ENCODE measurements around the gene SEMA4D.

SEMA4D gene

GRCh38 chr9:89368978-89369377 is 128.9 kb downstream of the SEMA4D start:
- no peak for TF ChIP-seq CTCF (IDR thresholded peaks at IDR 0.05; ENCODE audit: insufficient read depth, low read length, missing control alignments)
- ChIA-PET POLR2A (no interaction called here), CTCF (no interaction called here)
- no peak overlapping the region for H3K4me3 ChIP-seq (ENCODE audit: low read depth, low read length)
- DNase-seq (ENCODE audit: low read depth, low spot score) = no peak

- no peak overlapping the region for H3K4me3 ChIP-seq (ENCODE audit: low read depth, low read length)
- ChIA-PET CTCF (no interaction called here), POLR2A (no interaction called here)
- TF ChIP-seq CTCF (IDR thresholded peaks at IDR 0.05; ENCODE audit: insufficient read depth, low read length, missing control alignments) = no peak
- DNase-seq (ENCODE audit: low read depth, low spot score) = no peak
These were observed 129.4 kb downstream of the SEMA4D start for GRCh38 chr9:89368550-89368949.

- ChIA-PET CTCF (no interaction called here), POLR2A (interaction anchor here (0.5 kb wide), 1 partner anchor 187 kb away, joined by 3 read pairs; no protein-coding TSS in a partner anchor)
- no peak for DNase-seq (ENCODE audit: low read depth, low spot score)
These were observed 130.0 kb downstream of the SEMA4D start for GRCh38 chr9:89367726-89368437.

DNA sequence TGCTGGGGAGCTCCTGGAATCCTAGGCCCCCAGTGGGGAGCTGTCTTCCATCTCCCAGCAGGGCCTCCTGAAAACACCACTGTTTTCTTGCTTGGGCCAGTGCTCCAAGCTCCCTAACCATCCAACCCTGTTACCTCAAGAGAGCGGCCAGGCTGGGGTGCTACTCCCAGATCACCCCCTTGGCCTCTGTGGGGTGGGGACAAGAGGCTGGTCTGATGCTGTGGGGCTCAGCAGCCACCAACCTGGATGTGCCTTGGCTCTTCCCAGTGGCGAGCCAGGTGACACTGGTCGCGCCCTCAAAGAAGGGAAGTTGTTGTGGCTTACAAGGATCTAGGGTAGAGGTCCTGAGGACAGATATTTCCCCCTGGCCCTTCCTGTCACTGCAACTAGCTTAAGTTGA is 130.6 kb downstream of the SEMA4D start:
- POLR2A ChIA-PET = interaction anchor here (0.5 kb wide), 1 partner anchor 187 kb away, joined by 3 read pairs; no protein-coding TSS in a partner anchor
- no peak for TF ChIP-seq CTCF (IDR thresholded peaks at IDR 0.05; ENCODE audit: insufficient read depth, low read length, missing control alignments)
- no peak for DNase-seq (ENCODE audit: low read depth, low spot score)
- no peak overlapping the region for H3K4me3 ChIP-seq (ENCODE audit: low read depth, low read length)
- CTCF ChIA-PET = no interaction called here

More at GRCh38 chr9:89367726-89368437, 130.0 kb downstream of the SEMA4D start:
- no peak for TF ChIP-seq CTCF (IDR thresholded peaks at IDR 0.05; ENCODE audit: insufficient read depth, low read length, missing control alignments)
- H3K4me3 ChIP-seq (ENCODE audit: low read depth, low read length) = no peak overlapping the region

DNA sequence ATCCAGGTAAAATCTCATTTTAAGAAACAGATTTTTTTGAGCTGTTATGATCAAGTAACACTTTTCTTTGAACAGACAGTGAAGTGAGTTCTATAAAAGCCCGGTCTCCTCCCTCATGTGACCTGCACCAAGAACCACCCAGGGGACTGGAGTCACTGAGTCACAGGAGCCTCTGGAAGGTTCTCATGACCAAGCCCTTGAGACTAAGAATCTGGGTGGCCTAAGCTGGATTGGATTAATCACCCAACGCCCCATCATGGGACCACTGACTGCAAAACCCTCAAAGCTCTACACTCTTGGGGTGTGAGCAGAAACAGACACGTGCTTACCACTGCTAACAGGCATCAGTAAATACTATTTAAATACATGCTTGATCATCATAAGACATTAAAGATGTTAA is 131.2 kb downstream of the SEMA4D start:
- no peak for TF ChIP-seq CTCF (IDR thresholded peaks at IDR 0.05; ENCODE audit: insufficient read depth, low read length, missing control alignments)
- H3K4me3 ChIP-seq (ENCODE audit: low read depth, low read length) = no peak overlapping the region
- CTCF ChIA-PET = no interaction called here
- no peak for DNase-seq (ENCODE audit: low read depth, low spot score)
- POLR2A ChIA-PET = no interaction called here

- DNase-seq (ENCODE audit: low read depth, low spot score) = no peak
- POLR2A ChIA-PET = no interaction called here
- CTCF ChIA-PET = interaction anchor here (1.0 kb wide), 1 partner anchor 183 kb away, joined by 3 read pairs; no protein-coding TSS in a partner anchor
- TF ChIP-seq CTCF (IDR thresholded peaks at IDR 0.05; ENCODE audit: insufficient read depth, low read length, missing control alignments) = no peak
- H3K4me3 ChIP-seq (ENCODE audit: low read depth, low read length) = no peak overlapping the region
These were observed 132.4 kb downstream of the SEMA4D start for GRCh38 chr9:89365532-89365912.
